Activated CD4-positive, alpha-beta memory T cell treated with anti-CD3 and anti-CD28 coated beads for 36 hours (primary cell): ENCODE data around the gene TGIF1. TPM values are rescaled to one million over a fixed set of nuclear protein-coding genes. Genes with fewer than 3 reads are reported as not detected.
A peak's percentile ranks its signal among the peaks of the same experiment; 100 is the strongest.
"Not testable (repeated sequence)": the region's sequence is repeated elsewhere in the genome, so short reads cannot be mapped to it uniquely, and the experiment has no call there.

Experiments
- CTCF ChIA-PET: fragments of 350-600 bp; sonication (Branson Sonifier 250); formaldehyde crosslinking; loops from one replicate; lab custom pipeline; 2021; ENCODE audit warnings: antibody characterized with exemption, inconsistent platforms; lab: Charles Lee
- POLR2A ChIA-PET: fragments of 350-600 bp; sonication (Branson Sonifier 250); formaldehyde crosslinking; loops from one replicate; lab custom pipeline; 2021; ENCODE audit warnings: antibody characterized with exemption; lab: Charles Lee
- DNase-seq: peaks from one replicate; pipeline ENCODE4 v3.0.0-alpha.2; 2020
- H3K27ac Mint-ChIP-seq: one replicate; pipeline ENCODE4 v1.8.0; 2021; ENCODE audit warnings: mixed read lengths
- H3K27me3 Mint-ChIP-seq: one replicate; pipeline ENCODE4 v1.8.0; 2021; ENCODE audit warnings: mixed read lengths
- H3K36me3 Mint-ChIP-seq: one replicate; pipeline ENCODE4 v1.8.0; 2021; ENCODE audit warnings: mixed read lengths
- H3K4me1 Mint-ChIP-seq: one replicate; pipeline ENCODE4 v1.8.0; 2021; ENCODE audit warnings: low read depth, mixed read lengths
- H3K4me3 Mint-ChIP-seq: one replicate; pipeline ENCODE4 v1.8.0; 2021; ENCODE audit warnings: mild to moderate bottlenecking, mixed read lengths
- H3K9me3 Mint-ChIP-seq: one replicate; pipeline ENCODE4 v1.8.0; 2021; ENCODE audit warnings: mixed read lengths
- intact Hi-C: fragments of 100-400 bp; cut with micrococcal nuclease; formaldehyde crosslinking; loops from one replicate; pipeline ENCODE4 v1.15.1; 2023
- total RNA-seq, 2 experiments: library from RNA; stranded (reverse); gene quantifications; one replicate each; pipeline ENCODE4 v1.2.3, GENCODE V29; 2021

TGIF1 gene
- total RNA-seq, 2 experiments from 2014 or later = 45.9 to 51.4 TPM

DNA sequence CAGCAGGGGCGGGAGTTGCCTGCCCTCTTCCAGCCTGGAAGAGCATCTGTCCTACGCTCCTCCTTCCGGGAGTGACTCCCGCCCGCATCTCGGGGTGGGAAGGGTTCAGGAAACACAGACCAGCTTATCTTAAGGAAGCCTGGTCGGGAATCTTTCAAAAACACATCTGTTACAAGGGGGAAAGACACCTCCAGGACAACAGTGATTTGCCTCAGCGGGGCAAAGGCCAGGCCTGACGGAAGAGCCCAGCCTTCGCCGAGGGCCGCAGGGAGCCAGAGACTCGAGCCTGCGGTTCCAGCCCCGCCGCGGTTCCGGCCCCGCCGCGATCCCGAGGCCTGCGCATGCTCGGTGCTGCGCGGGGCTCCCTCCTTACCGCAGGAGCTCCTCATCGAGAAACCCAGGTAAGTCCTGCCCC lies 38.1 kb upstream of the TGIF1 start:
- Mint-ChIP-seq H3K27me3 (no peaks in the 10 kb centered on the region), H3K27ac (peak overlapping the region; percentile 8), H3K4me1 (peaks cover 16% of the 10 kb centered on the region), H3K4me3 (peak overlapping the region; percentile 25), H3K36me3 (no peaks in the 10 kb centered on the region), H3K9me3 (no peaks in the 10 kb centered on the region)
- DNase-seq = peak; percentile 42
- ChIA-PET CTCF (interaction anchor here (2.2 kb wide), 1 partner anchor 32 kb away, joined by 7 read pairs; no protein-coding TSS in a partner anchor), POLR2A (interaction anchor here (1.6 kb wide), 1 partner anchor 41 kb away, joined by 3 read pairs; no protein-coding TSS in a partner anchor)
- intact Hi-C loops = loop anchor here (1.0 kb wide), 4 partner anchors 32 to 183 kb away; no protein-coding TSS in a partner anchor

DNA sequence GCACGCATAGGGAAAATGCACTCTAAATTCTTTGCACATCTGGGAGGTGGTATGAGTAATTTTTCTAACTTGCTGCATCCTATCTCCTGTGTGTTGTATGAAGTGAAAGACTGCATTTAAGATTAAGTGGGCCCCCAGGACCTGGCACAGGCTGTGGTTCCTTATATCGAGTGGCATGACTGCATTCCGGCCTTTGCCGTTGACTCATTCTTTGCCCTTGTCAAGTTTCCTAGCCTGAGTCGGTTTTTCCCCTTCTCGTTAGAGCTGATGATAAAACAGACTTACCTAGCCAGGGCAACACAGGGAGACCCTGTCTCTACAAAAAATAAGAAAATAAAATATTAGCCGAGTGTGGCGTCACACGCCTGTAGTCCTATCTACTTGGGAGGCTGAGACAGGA lies 37.4 kb upstream of the TGIF1 start:
- CTCF ChIA-PET = interaction anchor here (0.7 to 2.2 kb wide), 4 partner anchors 32 to 254 kb away, joined by 3 to 7 read pairs (median 4); no protein-coding TSS in a partner anchor
- not testable (repeated sequence) for H3K4me3 Mint-ChIP-seq, H3K36me3 Mint-ChIP-seq, H3K9me3 Mint-ChIP-seq, H3K27me3 Mint-ChIP-seq
- peak overlapping the region; percentile 18 for H3K27ac Mint-ChIP-seq
- peak; percentile 82 for DNase-seq
- peaks cover 16% of the 10 kb centered on the region for H3K4me1 Mint-ChIP-seq
- POLR2A ChIA-PET = interaction anchor here (1.1 to 1.6 kb wide), 2 partner anchors 32 to 40 kb away, joined by 3 to 6 read pairs; no protein-coding TSS in a partner anchor
- intact Hi-C loops = loop anchor here (1.0 kb wide), 4 partner anchors 32 to 183 kb away; no protein-coding TSS in a partner anchor

DNA sequence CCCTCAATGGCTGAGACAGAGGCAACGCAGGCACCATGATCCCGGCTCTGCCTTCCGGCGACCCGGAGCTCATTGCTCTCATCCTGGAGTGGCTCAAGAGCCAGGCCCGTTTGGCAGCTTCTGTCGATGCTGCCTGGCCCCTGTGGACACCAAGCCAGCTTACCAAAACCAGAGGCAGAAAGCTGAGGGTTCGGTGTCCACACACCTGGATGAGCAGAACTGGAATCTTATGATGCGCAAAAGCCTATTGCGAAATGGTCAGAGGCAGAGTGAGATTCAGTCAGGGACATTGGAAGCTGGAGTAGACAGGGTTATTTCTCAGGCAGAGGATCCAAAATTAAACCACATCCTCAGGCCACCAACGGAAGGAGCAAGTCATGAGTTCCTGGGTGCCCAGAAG lies 34.9 kb upstream of the TGIF1 start:
- Mint-ChIP-seq H3K9me3 (no peaks in the 10 kb centered on the region), H3K36me3 (no peaks in the 10 kb centered on the region), H3K4me1 (peaks cover 16% of the 10 kb centered on the region), H3K27ac (no peak overlapping the region), H3K27me3 (no peaks in the 10 kb centered on the region), H3K4me3 (no peak overlapping the region)
- no peak for DNase-seq
- POLR2A ChIA-PET = no interaction called here
- CTCF ChIA-PET = interaction anchor here (0.7 kb wide), 1 partner anchor 580 kb away, joined by 3 read pairs; no protein-coding TSS in a partner anchor
- intact Hi-C loops = no loop called here

DNA sequence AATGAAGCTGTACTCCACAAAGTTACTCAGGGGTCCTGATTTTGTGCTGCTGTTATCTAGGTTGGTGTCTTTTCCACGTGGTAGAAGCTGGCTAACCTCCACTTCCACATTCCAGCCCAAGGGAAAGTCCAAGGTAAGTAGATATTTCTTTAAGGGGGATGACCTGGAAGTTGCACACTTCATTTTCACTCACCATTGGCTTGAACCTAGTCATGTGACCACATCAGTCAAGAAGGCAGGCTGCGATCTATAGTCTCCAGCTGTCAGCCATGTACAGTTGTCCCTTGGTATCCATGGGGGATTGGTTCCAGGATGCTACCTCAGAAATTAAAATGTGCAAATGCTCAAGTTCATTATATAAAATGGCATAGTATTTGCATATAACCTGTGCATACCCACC lies 31.9 kb upstream of the TGIF1 start:
- ChIA-PET CTCF (no interaction called here), POLR2A (no interaction called here)
- intact Hi-C loops = no loop called here
- Mint-ChIP-seq H3K27ac (no peak overlapping the region), H3K9me3 (peaks cover 5% of the 10 kb centered on the region), H3K4me1 (no peaks in the 10 kb centered on the region), H3K36me3 (no peaks in the 10 kb centered on the region), H3K4me3 (no peak overlapping the region), H3K27me3 (no peaks in the 10 kb centered on the region)
- no peak for DNase-seq

DNA sequence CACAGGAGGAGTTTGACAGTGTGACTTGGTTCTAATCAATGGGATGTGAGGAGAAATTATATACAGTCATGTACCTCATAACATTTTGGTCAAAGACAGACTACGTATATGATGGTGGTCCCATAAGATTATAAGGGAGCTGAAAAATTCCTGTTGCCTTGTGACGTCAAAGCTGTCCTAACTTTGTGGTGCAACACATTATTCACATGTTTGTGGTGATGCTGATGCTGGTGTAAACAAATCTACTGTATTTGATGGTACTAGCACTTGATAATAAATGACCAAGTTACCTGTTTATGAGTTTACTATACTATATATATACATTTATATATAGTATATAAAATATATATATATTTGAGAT lies 29.1 kb upstream of the TGIF1 start:
- Mint-ChIP-seq H3K36me3 (no peaks in the 10 kb centered on the region), H3K27me3 (no peaks in the 10 kb centered on the region), H3K4me3 (no peak overlapping the region), H3K4me1 (no peaks in the 10 kb centered on the region), H3K9me3 (peaks cover 5% of the 10 kb centered on the region), H3K27ac (no peak overlapping the region)
- no peak for DNase-seq
- intact Hi-C loops = no loop called here
- POLR2A ChIA-PET = no interaction called here
- CTCF ChIA-PET = no interaction called here

DNA sequence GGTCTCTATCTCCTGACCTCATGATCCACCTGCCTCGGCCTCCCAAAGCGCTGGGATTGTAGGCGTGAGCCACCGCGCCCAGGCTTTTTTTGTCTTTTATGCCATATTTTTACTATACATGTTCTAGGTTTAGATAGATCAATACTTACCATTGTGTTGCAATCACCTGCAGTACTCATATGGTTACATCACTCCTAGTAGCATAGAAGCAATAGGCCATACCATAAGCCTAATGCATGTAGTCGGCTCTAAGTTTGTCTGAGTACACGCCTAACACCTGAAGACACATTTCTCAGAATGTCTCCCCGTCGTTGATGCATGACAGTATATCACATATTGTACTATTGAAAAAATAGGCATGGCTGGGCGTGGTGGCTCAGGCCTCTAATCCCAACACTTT lies 27.1 kb upstream of the TGIF1 start:
- Mint-ChIP-seq H3K27ac (no peak overlapping the region), H3K27me3 (no peaks in the 10 kb centered on the region), H3K4me3 (no peak overlapping the region), H3K9me3 (peaks cover 5% of the 10 kb centered on the region), H3K4me1 (no peaks in the 10 kb centered on the region), H3K36me3 (no peaks in the 10 kb centered on the region)
- ChIA-PET CTCF (no interaction called here), POLR2A (no interaction called here)
- no peak for DNase-seq
- intact Hi-C loops = no loop called here

DNA sequence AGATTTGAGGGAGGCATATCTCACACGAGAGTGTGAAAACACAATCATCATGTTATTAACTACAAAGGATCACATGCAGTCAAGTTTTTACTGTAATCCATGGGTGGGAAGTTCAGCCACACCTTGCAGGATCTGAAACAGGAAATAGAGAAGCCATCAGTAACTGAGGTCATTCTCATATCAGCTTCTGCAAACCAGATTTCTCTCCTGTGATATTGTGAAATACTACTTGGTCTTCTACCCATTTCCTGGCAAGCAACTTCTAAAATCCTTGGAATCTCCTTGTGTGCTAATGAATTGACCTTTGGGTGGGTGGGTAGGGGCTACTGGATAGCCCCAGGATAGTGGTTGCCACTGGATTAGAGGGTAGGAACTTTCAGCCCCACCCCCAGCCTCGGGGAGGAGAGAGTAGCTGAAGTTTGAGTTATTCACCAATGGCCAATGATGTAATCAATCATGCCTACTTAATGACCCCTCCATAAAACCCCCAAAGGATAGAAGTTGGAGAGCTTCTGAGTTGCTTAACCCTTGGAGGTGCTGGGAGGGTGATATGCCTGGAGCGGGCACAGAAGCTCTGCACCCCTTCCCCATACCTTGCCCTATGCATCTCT lies 25.6 kb upstream of the TGIF1 start:
- no peaks in the 10 kb centered on the region for H3K4me1 Mint-ChIP-seq
- CTCF ChIA-PET = interaction anchor here (1.1 kb wide), 1 partner anchor 161 kb away, joined by 3 read pairs; no protein-coding TSS in a partner anchor
- no peak overlapping the region for H3K27ac Mint-ChIP-seq
- no peak for DNase-seq
- POLR2A ChIA-PET = no interaction called here
- H3K36me3 Mint-ChIP-seq = no peaks in the 10 kb centered on the region
- intact Hi-C loops = no loop called here
- no peaks in the 10 kb centered on the region for H3K27me3 Mint-ChIP-seq
- no peak overlapping the region for H3K4me3 Mint-ChIP-seq
- H3K9me3 Mint-ChIP-seq = peaks cover 5% of the 10 kb centered on the region

DNA sequence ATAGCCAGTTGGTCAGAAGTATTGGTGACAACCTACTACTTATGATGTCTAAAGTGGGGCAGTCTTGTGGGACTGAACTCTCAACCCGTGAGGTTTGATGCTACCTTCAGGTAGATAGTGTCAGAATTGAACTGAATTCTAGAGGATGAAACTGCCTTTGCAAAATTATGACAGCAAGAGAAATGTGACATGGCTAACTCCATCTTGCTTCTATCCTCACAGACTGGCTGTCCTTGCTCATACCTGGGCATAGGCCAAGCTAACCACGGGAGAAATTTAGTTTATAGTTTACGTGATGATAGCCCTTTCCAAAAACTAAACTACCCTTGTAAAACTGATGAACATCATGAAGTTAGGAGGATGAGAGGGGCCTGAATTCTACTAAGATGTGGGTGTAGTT lies 24.9 kb upstream of the TGIF1 start:
- Mint-ChIP-seq H3K27ac (no peak overlapping the region), H3K36me3 (no peaks in the 10 kb centered on the region), H3K4me1 (no peaks in the 10 kb centered on the region), H3K4me3 (no peak overlapping the region), H3K9me3 (peaks cover 5% of the 10 kb centered on the region), H3K27me3 (no peaks in the 10 kb centered on the region)
- ChIA-PET POLR2A (no interaction called here), CTCF (no interaction called here)
- intact Hi-C loops = no loop called here
- DNase-seq = no peak

DNA sequence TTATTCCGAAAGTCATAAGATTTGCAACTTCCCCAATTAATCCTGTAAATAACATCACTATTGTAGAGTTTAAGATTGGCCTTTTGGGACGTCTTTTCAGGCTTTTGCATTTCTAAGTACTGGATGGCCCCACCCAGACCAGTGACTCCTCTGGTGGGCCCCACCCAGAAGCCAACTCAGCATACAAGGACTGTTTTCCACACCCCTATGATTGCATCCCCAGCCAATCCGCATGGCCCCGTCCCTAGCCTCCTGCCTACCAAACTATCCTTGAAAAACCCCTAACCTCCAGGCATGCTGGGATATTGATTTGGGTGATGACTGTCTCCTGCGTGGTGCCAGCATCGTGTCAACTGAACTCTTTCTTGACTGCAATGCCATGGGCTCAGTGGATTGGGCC lies 24.5 kb upstream of the TGIF1 start:
- CTCF ChIA-PET = no interaction called here
- Mint-ChIP-seq H3K4me3 (no peak overlapping the region), H3K4me1 (no peaks in the 10 kb centered on the region), H3K9me3 (peaks cover 3% of the 10 kb centered on the region), H3K36me3 (no peaks in the 10 kb centered on the region), H3K27me3 (no peaks in the 10 kb centered on the region), H3K27ac (no peak overlapping the region)
- POLR2A ChIA-PET = no interaction called here
- intact Hi-C loops = no loop called here
- DNase-seq = no peak

DNA sequence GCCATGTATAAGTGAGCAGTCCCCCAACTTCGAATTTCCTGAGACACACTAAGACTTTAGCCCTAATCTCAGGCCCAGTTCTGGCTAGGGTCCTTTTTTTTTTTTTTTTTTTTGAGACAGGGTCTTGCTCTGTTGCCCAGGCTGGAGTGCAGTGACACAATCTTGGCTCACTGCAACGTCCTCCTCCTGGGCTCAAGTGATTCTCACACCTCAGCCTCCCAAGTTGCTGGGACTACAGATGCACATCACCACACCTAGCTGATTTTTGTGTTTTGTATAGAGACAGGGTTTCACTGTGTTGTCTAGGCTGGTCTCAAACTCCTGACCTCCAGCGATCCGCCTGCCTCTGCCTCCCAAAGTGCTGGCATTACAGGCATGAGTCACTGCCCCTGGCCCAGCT lies 23.9 kb upstream of the TGIF1 start:
- no peaks in the 10 kb centered on the region for H3K27me3 Mint-ChIP-seq
- H3K27ac Mint-ChIP-seq = no peak overlapping the region
- H3K36me3 Mint-ChIP-seq = no peaks in the 10 kb centered on the region
- H3K9me3 Mint-ChIP-seq = no peaks in the 10 kb centered on the region
- no peak for DNase-seq
- H3K4me3 Mint-ChIP-seq = no peak overlapping the region
- H3K4me1 Mint-ChIP-seq = no peaks in the 10 kb centered on the region
- CTCF ChIA-PET = no interaction called here
- intact Hi-C loops = no loop called here
- POLR2A ChIA-PET = no interaction called here

DNA sequence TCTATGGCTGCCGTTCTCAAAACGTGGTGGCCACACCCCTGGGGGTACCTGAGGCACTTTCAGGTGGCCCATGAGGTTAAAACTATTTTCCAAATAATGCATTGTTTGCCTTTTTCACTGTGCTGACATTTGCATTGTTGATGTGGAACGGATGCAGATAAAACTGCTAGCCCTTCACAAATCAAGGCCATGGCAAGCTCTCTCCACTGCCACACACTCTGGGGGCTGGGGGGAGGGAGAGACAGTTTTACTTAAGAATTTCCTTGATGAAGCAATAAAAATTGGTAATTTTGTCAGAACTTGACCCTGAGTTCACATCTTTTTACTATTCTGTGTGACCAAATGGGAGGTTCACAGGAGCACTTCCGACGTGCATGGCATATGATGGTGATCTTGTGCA lies 22.0 kb upstream of the TGIF1 start:
- DNase-seq = no peak
- intact Hi-C loops = no loop called here
- Mint-ChIP-seq H3K36me3 (no peaks in the 10 kb centered on the region), H3K4me3 (no peak overlapping the region), H3K27me3 (no peaks in the 10 kb centered on the region), H3K27ac (no peak overlapping the region), H3K4me1 (no peaks in the 10 kb centered on the region), H3K9me3 (no peaks in the 10 kb centered on the region)
- POLR2A ChIA-PET = no interaction called here
- CTCF ChIA-PET = no interaction called here

DNA sequence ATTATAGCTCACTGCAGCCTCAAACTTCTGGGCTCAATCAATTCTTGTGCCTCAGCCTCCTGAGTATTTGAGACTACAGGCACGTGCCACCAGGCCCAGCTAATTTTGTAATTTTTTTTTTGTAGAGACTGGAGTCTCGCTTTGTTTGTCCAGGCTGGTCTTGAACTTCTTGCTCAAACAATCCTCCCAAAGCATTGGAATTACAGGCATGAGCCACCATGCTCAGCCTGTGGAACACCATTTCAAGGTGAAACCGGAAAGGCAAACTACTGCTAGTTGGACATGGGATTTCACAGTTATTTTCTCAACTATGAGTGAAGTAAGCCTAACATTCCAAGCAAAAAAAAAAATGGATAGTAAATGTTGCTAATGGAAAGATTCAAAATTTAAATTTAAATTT lies 20.9 kb upstream of the TGIF1 start:
- CTCF ChIA-PET = interaction anchor here (0.5 to 0.8 kb wide), 2 partner anchors 182 to 301 kb away, joined by 3 to 4 read pairs; no protein-coding TSS in a partner anchor
- Mint-ChIP-seq H3K4me3 (no peak overlapping the region), H3K27ac (no peak overlapping the region), H3K27me3 (no peaks in the 10 kb centered on the region), H3K36me3 (no peaks in the 10 kb centered on the region), H3K4me1 (no peaks in the 10 kb centered on the region), H3K9me3 (no peaks in the 10 kb centered on the region)
- intact Hi-C loops = no loop called here
- POLR2A ChIA-PET = interaction anchor here (0.6 kb wide), 1 partner anchor 139 kb away, joined by 3 read pairs; no protein-coding TSS in a partner anchor
- no peak for DNase-seq

DNA sequence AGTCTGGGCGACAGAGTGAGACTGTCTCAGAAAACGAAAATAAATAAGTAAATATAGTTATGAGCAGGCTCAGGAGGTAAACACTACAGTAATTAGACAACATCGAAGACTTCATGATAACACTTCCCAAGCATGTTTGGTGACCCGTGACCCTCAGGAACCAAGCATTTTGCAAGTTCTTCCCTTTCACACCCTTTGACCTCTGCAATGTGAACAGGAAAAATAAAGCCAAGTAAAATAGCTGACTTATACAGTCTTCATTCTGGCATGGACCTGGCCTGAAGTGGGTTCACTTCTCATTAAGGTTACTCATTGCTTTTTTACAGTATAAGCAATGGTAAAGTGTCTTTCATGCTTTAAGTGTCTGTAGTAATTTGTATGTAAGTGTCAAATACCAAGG lies 15.3 kb upstream of the TGIF1 start:
- H3K4me1 Mint-ChIP-seq = no peaks in the 10 kb centered on the region
- H3K9me3 Mint-ChIP-seq = no peaks in the 10 kb centered on the region
- no peaks in the 10 kb centered on the region for H3K36me3 Mint-ChIP-seq
- intact Hi-C loops = no loop called here
- DNase-seq = no peak
- H3K27ac Mint-ChIP-seq = no peak overlapping the region
- no peaks in the 10 kb centered on the region for H3K27me3 Mint-ChIP-seq
- no peak overlapping the region for H3K4me3 Mint-ChIP-seq
- CTCF ChIA-PET = interaction anchor here (0.7 kb wide), 1 partner anchor 91 kb away, joined by 6 read pairs; no protein-coding TSS in a partner anchor
- POLR2A ChIA-PET = no interaction called here
